Stimulated activated CD8-positive, alpha-beta memory T cell treated with anti-CD3 and anti-CD28 coated beads, Interleukin-4, amount 100 ng/mL, for 48 hours (primary cell): ENCODE data around the gene KIF9.
A peak's percentile ranks its signal among the peaks of the same experiment; 100 is the strongest.
"Not testable (repeated sequence)": the region's sequence is repeated elsewhere in the genome, so short reads cannot be mapped to it uniquely, and the experiment has no call there.

Source experiments
- DNase-seq: peaks from one replicate; pipeline ENCODE4 v3.0.0-alpha.2; 2020

Gene KIF9

DNA sequence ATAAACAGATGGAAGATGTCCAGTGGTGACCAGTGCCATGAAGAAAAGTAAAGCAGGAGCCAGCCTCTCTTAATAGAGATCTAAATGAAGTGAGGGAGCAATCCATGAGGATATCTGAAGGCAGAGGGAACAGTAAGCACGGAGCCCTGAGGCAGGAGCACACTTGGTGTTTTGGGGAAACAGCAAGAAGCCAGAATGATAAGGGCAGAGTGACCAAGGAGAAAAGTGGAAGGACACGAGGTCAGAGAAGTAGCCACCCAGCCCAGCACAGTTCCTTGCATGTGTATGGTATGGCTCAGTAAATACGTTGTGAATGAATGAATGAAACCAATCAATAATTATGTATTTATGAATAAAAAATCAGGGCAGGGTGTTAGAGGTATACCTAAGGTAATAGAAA is 11.8 kb upstream of the KIF9 start:
- DNase-seq, result no peak

DNA sequence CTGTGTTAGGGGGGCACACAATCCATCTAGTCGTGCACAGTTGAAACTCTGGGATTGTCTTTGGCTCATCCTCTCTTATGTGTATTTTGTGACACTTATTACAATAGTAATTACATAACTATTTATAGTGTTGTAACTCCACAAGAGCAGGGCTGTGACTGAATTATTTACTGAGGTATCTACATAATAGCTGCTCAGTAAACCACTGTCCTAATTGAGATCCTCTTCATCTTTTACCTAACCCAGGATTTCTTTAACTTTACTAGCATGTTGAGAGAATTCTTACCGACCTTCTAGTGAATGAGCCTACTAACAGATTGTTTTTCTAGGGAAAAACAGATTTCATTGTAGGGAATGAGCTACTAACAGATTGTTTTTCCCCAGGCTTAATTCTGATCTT is 11.2 kb upstream of the KIF9 start:
- no peak for DNase-seq

DNA sequence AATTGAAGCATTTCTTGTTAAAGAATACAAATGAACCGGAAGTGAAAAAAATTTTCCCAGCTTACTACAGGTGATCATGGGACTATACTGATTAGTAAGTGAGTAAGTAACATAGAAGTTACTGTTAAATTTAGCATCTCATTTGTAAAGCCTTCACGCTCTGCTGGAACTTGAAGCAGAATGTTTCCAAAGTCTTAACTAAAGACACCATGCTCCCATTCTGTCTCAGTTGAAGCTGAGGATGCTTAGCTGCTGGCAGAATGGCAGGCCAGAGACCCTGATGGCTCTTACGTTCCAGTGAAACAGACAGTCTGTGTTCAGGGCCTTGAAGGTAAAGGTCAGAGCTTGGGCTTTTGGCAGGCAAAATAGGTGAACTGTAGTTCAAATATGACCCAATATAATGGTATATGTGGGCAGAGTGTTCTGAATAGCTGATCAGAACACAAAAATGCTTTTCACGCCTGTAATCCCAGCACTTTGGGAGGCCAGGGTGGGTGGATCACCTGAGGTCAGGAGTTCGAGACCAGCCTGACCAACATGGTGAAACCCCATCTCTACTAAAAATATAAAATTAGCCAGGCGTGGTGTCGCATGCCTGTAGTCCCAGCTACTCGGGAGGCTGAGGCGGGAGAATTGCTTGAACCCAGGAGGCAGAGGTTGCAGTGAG is 9.3 kb upstream of the KIF9 start:
- not testable (repeated sequence) for DNase-seq

DNA sequence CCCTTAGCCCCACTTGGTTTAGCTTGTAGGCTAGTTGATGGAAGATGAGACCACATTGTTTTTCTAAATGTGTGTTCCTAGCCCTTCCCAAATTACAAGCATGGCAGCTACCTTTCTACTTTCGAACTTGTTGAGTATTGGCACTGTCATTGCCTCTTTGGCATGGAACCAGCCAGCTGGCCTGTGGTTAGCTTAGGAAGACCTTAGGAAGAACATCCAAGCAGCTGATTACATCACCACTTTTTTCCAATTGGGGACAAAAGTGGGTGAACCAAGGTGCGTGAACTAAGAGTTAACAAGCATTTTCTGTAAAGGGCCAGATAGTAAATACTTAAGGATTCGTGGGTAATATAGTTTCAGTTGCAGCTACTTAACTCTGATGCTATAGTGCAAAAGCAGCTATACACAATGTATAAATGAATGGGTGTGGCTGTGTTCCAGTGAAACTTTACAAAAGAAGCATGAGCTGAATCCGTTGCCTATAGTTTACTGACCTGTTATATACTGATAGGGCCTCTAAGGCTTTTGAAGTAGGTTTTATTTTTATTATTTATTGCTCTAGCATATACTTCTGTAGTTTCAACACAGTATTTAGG is 8.7 kb upstream of the KIF9 start:
- no peak for DNase-seq

DNA sequence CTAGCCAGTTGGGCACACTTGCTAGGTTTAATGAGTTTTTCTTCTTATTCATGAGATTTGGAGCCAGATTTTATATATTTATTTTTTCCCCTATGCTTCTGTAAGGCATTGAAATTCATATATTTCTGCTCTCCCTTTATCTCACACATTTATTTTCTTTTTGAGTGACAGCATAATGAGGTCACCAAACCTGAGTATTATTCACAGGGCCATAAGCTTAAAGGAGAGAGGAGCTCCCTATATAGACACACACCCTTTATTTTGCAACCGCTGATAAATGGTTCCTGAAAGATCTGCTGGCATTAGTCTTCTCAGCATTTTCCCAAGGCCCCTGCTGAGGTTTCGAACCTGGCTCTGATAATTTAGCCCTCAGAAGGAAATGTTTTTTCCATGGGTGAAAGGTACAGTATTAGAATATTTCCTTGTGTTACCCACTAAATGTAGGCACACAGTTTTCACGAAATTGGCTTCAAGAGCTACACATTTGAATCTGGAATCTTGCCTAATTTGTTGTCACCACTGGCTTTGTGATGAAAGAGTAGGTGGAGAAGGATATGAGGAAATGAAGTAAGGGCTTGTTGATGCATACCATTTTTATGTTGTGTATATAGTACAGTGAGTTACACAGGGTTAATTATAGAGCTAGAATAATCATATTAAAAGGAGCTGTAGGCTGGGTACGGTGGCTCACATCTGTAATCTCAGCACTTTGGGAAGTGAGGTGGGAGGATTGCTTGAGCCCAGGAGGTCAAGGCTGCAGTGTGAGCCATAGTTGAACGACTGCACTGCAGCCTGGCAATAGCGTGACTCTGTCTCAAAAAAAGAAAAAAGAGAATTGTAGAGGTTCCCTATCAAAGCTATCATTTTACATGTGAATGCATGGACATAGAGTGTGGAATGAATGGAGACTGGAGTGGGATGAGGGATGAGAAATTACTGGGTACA is 6.6 kb upstream of the KIF9 start:
- DNase-seq, result no peak

DNA sequence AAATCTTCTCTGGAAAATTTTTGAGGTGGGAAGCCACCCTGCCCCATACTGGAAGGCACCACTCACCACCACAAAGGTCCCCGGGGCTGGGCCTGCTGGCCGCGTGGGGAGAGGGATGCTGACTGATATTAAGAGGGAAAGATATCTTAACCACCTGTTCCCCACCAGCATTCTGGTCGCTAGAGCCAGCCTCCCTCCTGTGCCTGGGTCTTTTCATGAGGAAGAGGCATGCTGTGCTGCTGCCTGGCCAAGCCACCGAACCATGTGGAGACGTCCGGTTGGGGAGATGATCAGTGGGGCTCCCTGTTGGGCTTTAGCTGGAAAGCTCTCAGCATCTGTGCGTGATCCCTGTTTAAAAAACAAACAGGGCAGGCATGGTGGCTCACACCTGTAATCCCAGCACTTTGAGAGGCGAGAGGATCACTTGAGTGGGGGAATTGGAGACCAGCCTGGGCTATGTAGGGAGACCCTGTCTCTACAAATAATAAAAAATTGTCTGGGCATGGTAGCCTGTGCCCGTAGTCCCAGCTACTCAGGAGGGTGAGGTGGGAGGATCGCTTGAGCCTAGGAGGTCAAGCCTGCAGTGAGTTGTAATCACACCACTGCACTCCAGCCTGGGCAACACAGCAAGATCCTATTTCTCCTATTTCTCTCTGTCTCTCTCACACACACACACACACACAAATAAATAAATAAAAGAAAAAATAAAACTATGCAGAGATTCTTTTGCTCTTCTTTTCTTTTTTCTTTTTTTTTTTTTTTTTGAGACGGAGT is 1.2 kb upstream of the KIF9 start:
- peak; percentile 60 for DNase-seq

DNA sequence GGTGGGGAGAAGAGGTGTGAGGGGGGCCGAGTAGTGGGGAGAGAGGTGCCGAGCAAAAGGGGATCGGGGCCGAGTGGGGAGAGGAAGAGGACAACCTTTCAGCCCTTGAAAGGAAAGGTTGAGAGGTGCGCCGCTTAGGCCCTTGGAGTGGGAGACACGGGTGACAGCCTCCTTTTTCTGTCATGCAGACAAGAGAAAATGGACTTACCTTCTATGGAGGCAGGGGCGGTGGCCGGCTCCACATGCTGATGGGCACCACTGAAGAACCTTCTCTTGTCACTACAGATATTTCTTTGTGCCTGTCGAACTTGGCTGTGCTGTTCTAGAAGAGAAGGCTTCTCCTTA is 566 bp upstream of the KIF9 start:
- DNase-seq, result peak; percentile 50

DNA sequence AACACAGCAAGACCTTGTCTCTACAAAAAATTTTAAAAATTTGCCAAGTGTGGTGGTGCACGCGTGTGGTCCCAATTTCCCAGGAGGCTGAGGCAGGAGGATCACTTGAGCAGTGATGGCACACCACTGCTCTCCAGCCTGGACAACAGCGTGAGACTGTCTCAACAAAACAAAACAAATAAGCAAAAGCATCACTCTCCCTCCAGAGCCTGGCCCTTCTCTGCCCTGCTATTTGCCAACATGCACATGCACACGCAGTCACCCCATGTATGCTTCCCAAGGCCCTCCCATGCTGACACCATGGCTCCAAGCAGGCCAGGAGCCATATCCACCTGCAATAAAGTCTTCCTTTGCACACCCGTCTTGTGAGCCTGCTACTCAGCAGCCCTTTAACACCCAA is 2.1 kb downstream of the KIF9 start:
- DNase-seq, result no peak

DNA sequence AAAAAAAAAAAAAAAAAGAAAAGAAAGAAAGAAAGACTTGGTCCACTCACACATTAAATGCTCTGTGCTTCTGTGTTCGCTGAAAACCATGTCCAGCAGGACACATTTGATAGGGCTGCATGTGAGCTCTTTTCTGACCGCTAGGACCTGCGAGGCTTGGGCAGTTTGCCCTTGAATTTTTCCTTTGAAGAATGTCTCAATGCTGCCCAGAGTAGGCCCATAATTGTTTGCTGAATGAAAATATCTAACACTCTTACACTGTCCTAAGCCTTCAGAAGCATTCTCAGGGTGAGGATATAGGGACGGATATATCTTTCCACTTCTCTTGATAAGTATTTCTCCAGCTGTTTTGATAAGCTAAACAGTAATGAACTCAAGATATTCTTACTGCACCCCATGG is 6.0 kb downstream of the KIF9 start:
- DNase-seq, result no peak

DNA sequence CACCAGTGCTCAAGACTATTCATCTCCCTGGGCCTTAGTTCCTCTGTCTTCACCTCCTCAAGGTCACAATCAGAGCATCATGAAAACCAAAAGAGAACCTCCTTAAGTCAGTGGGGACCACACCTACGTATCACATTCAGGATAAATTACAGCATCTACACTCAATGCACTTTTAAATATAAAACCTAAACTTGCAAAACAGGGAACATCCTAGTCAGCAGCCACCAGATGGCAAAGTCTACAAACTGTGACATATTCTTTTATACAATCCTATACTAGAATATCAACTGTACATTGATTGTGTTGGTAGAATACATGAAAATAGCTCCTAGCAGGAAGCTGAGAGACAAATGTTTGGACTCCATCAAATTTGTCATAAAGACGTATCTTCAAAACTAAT is 7.9 kb downstream of the KIF9 start:
- DNase-seq, result no peak

DNA sequence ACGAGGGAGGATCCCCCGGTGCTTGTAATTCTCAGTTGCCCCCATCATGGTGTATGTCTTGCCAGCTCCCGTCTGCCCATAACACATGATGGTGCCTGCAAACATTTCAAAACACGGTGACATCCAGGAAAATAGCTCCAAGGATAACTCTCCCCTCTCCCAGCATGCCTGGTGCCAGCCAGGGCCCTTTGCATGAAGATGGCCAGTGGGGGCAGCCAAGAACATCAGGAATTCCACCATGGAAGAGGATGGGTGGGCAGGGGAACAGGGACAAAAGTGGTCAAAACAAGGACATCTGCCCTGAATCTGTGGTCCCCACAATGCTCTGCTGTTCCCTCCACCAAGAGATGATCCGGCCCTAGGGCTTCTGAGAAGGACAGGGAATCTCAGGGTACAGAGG is 9.0 kb downstream of the KIF9 start:
- DNase-seq, result no peak

DNA sequence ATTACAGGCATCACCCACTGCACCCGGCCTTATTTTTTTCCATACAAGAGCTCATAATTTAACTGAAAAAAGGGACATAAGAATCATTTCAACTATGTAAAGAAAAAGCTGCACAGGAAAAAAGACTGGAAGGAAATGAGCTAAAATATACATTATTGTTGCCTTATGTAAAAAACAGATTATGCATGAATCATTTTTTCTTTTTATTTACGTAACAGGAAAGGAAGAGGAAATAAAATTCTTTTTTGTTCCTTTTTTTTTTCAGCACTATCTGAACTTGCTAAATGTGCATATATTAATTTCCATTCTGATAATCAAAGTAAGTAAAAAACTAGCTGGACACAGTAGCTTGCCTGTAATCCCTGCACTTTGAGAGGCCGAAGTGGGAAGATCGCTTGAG is 12.1 kb downstream of the KIF9 start:
- no peak for DNase-seq

DNA sequence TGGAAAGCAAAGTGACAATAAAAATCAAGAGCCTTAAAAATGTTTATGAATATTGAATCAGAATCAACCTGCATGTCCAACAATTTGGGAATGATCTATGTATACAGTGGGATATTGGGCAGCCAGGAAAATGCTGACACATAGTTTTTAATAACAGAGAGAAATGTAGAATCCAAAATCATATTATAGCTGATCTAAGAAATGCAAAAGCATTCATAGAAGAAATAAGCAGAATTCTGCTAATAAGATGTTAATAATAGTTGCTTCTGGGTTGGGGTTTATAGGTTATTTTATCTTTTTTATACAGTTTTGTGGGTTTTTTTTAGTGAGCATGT is 15.1 kb downstream of the KIF9 start:
- DNase-seq, result no peak

DNA sequence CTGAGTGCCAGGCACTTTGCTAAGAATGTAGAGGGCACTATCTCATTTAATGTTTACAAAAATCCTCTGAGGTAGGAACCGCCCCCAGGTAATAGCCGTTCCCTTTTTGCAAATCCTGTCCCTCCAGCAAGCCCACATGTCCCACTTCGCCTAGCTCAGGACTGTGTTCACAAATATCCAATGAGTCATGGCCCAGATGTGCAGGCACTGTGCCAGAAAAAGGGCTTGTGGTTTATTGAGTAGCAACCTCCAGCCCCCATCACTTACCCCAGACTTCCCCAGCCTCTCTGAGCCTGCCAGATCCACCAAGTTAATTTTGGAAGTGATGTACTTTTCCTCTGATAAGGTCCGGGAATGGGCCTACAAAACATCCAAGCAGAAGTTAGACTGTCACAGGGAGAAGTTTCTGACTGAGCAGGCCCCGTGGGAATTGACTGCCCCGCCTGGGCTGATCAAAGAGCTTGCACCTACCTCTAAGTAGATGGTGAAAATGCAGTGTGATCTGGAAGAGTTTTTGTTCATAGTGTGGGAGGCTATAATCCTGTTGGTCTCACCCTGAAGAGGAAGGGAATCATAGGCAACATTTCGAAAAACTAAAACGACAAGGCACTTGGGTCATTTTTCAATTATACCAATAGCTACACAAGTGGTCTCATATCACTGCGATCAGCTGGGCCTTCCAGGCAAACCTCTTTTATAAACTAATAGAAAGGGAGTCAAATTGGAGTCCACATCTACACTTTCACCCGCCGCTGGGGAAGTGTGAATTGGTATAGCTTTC is 15.7 kb downstream of the KIF9 start:
- peak; percentile 73 for DNase-seq

DNA sequence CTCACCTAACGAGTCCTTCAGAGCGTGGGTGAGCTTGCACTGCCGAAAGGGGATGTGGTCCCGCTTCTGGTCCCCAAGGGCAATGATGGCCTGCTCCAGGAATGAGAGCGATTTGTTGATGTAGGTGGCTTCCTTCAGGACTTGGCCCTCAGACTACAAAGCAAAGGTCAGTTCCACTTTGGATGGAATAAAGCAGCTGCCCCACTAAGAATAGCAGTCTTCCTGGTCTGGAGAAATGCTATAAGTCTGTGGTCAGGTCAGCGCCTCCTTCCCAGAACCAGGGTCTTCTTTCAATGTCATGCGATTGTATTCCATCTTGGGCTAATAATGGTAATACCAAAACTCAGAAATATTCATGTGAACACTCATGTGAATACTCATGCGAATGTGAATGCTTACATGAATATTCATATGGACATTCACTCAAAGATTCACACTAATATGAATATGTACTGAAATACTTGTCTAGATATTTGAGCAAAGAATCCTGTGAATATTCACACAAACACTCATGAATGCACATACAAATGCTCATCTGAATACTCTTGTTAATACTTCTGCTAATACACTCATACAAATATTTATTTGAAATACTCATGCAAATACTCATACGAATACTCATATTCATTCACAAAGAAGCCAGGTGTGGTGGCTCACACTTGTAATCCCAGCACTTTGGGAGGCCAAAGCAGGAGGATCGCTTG is 16.7 kb downstream of the KIF9 start:
- no peak for DNase-seq

DNA sequence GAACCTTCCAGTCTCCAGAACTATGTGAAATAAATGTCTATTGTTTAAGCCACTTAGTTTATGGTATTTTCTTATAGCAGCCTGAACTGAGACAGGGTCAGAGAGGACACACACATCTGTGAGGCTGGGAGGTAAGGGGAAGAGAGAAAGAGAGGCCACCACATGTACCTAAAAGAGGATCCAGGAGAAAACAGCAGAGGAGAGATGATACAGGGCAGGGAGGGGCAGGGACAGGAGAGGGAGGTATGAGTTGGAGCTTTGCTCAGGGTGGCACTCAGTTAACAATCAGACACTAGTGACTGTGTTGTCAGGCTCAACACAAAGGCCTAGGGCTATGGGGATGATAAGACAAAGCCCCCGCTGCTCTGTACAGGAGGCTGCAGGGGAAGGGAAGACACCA is 17.6 kb downstream of the KIF9 start:
- no peak for DNase-seq

DNA sequence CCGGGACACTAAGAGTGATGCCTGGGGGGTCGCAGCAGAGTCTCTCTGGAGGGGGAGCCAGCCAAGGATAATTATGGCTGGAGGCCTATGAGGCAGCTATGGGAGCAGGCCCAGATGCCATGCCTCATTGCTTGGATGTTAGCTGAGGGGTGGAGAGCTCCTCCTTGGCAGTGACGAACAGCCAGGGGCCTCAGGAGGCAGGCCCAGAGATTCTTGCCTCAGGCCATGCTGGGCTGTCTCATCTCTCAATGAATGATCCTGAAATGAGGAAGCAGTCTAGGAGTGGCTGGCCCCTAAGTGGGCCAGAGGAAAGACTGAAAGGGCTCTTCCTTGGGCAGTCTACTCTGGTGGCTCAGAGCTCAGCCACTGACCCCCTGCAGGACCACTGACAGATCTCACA is 21.3 kb downstream of the KIF9 start:
- DNase-seq, result no peak

DNA sequence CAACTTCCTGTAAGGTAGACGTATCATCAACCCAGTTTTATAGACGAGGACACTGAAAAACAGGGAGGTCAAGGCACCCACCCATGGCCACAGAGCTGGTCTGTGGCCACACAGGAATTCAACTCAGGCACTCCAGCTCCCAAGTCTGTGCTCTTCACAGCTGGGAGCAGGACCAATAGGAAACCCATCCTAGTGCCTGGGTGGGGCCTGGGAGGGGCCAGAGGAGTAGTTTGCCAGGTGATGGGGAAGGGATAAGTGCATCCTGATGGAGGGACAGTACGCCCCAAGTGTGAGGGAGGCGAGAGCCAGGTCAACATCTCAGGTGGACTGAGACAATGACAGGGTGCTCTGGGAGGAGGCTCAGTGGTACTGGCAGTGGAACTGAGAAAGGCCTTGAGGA is 22.0 kb downstream of the KIF9 start:
- DNase-seq, result no peak

DNA sequence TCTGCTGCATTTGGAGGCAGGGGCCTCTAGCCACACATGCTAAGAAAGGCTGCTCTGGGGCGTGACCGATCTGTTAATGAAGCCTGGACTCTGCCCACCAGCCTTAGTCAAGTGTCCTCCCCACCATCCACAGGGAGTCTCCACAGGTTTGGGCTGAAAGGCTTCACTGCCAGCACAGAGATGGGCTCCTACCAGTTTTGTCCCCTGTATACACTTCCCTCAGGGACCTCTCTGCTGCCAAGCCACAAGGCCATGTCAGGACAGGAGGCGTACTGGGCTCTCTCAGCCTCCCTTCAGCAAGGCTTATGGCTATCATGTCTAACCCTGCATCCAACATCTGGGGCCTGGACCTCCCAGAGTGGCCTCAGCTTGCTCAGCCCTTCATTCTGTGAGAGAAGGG is 23.5 kb downstream of the KIF9 start:
- no peak for DNase-seq

DNA sequence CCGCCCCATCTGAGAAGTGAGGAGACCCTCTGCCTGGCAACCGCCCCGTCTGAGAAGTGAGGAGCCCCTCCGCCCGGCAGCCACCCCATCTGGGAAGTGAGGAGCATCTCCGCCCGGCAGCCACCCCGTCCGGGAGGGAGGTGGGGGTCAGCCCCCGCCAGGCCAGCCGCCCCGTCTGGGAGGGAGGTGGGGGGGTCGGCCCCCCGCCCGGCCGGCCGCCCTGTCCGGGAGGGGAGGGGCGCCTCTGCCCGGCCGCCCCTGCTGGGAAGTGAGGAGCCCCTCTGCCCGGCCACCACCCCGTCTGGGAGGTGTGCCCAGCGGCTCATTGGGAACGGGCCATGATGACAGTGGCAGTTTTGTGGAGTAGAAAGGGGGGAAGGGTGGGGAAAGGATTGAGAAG is 26.3 kb downstream of the KIF9 start:
- not testable (repeated sequence) for DNase-seq

DNA sequence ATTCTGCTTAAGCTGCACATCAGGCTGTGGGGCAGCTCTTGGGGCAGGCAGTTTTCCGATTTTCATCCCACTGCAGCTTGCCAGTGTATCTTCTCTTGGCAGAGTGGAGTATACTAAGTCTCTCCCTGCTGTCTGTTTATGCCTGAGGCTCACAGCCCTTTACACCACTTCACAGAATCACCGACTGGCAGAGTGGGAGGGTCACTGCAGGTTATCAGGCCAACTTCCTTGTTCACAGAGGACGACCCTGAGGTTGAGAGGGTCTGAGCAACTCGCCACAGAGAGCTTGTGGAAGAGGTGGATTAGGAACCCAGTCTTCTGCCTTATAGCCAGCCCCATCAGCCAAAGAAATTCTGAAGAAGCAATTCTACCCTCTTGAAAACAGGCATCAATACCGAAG is 30.9 kb downstream of the KIF9 start:
- DNase-seq, result no peak

DNA sequence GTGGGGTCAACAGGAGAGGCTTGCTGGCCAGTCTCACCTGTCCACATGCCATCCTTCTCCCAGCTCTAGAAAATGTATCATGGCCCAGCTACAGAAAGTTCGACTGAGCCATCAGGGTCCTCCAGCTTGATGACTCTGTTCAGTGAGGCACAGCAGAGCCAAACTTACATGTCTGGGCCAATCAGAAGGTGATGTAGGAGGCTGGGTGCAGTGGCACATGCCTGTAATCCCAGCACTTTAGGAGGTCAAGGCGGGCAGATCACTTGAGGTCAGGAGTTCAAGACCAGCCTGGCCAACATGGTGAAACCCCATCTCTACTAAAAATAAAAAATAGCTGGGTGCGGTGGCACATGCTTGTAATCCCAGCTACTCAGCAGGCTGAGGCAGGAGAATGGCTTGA is 31.5 kb downstream of the KIF9 start:
- DNase-seq, result not testable (repeated sequence)
